Measurements from ENCODE around the gene HAAO.

- TF ChIP-seq POLR2A (IDR thresholded peaks at IDR 0.05) (no peak), CTCF (IDR thresholded peaks at IDR 0.05) (no peak)
Measured at GRCh38 chr2:42813763-42814162, 21.4 kb upstream of the HAAO start.

Data from ovary (tissue), 3 donors.